DND-41 (cell line): ENCODE measurements around the gene ZNF222.

ENCODE experiments used
- CTCF ChIP-seq: IDR thresholded peaks from 2 replicates; pipeline ENCODE4 v1.5.1; 2012; ENCODE audit warnings: borderline replicate concordance, low read length, moderate library complexity, mild to moderate bottlenecking; ENCODE audit not compliant: poor library complexity, severe bottlenecking; ENCODE audit errors: extremely low read depth
- EZH2 ChIP-seq: IDR thresholded peaks from 3 replicates; pipeline ENCODE4 v1.6.1; 2012; ENCODE audit warnings: borderline replicate concordance, low read depth, mild to moderate bottlenecking, moderate library complexity, low read length, inconsistent platforms; ENCODE audit not compliant: severe bottlenecking

DNA sequence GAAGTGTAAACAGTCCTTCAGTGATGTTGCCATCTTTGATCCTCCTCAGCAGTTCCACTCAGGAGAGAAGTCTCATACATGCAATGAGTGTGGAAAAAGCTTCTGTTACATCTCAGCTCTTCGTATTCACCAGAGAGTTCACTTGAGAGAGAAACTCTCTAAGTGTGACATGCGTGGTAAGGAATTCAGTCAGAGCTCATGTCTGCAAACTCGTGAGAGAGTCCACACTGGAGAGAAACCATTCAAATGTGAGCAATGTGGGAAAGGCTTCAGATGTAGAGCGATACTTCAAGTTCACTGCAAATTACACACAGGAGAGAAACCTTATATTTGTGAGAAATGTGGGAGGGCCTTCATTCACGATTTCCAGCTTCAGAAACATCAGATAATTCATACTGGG, 14.7 kb upstream of the ZNF222 start:
- TF ChIP-seq CTCF: peak; percentile 4
- TF ChIP-seq EZH2: no peak
